ENCODE measurements around the gene TSPAN32.

- TF ChIP-seq REST (IDR thresholded peaks at IDR 0.05; ENCODE audit: insufficient replicate concordance, low read depth) (no peak), CTCF (IDR thresholded peaks at IDR 0.05; ENCODE audit: insufficient read depth, low read length) (no peak), POLR2AphosphoS5 (IDR thresholded peaks at IDR 0.05; ENCODE audit: low read depth) (no peak), SPI1 (IDR thresholded peaks at IDR 0.05; ENCODE audit: borderline replicate concordance, low read depth) (no peak)
These were observed 23.8 kb upstream of the TSPAN32 start for GRCh38 chr11:2277933-2278523.
